ENCODE results near the gene NFATC1.
A peak's percentile ranks its signal among the peaks of the same experiment; 100 is the strongest.
"Not testable (repeated sequence)": the region's sequence is repeated elsewhere in the genome, so short reads cannot be mapped to it uniquely, and the experiment has no call there.

The NFATC1 gene

GRCh38 chr18:79375441-79376154 lies 20.1 kb upstream of the NFATC1 start:
- DNase-seq (ENCODE audit: low read depth in 2 of 3, low spot score in 1 of 3): no peak

GRCh38 chr18:79376661-79377060 lies 19.1 kb upstream of the NFATC1 start:
- DNase-seq (ENCODE audit: low read depth in 2 of 3, low spot score in 1 of 3): not testable (repeated sequence)

GRCh38 chr18:79377187-79377891 lies 18.4 kb upstream of the NFATC1 start:
- no peak for DNase-seq (ENCODE audit: low read depth in 2 of 3, low spot score in 1 of 3)

- peak; percentile 71 to 88 (median 71) for DNase-seq (ENCODE audit: low read depth in 2 of 3, low spot score in 1 of 3)
Observed at GRCh38 chr18:79378536-79379250, 17.0 kb upstream of the NFATC1 start.

- no peak for DNase-seq (ENCODE audit: low read depth in 2 of 3, low spot score in 1 of 3)
Observed at GRCh38 chr18:79379251-79379905, 16.4 kb upstream of the NFATC1 start.

- DNase-seq (ENCODE audit: low read depth in 2 of 3, low spot score in 1 of 3): no peak
Observed at GRCh38 chr18:79379931-79380815, 15.6 kb upstream of the NFATC1 start.

GRCh38 chr18:79380816-79381806 lies 14.6 kb upstream of the NFATC1 start:
- peak in 1 of 3 donors; percentile 81 for DNase-seq (ENCODE audit: low read depth in 2 of 3, low spot score in 1 of 3)

- DNase-seq (ENCODE audit: low read depth in 2 of 3, low spot score in 1 of 3): no peak
Observed at GRCh38 chr18:79381811-79382311, 13.9 kb upstream of the NFATC1 start.

GRCh38 chr18:79382681-79383387 lies 12.9 kb upstream of the NFATC1 start:
- DNase-seq (ENCODE audit: low read depth in 2 of 3, low spot score in 1 of 3): no peak

- DNase-seq (ENCODE audit: low read depth in 2 of 3, low spot score in 1 of 3): no peak
Observed at GRCh38 chr18:79383388-79384056, 12.2 kb upstream of the NFATC1 start.

GRCh38 chr18:79384151-79384807 lies 11.5 kb upstream of the NFATC1 start:
- no peak for DNase-seq (ENCODE audit: low read depth in 2 of 3, low spot score in 1 of 3)

GRCh38 chr18:79384834-79385233 lies 10.9 kb upstream of the NFATC1 start:
- DNase-seq (ENCODE audit: low read depth in 2 of 3, low spot score in 1 of 3): no peak

GRCh38 chr18:79385326-79385707 lies 10.4 kb upstream of the NFATC1 start:
- DNase-seq (ENCODE audit: low read depth in 2 of 3, low spot score in 1 of 3): no peak

GRCh38 chr18:79385708-79386341 lies 9.9 kb upstream of the NFATC1 start:
- DNase-seq (ENCODE audit: low read depth in 2 of 3, low spot score in 1 of 3): no peak

GRCh38 chr18:79386547-79386946 lies 9.2 kb upstream of the NFATC1 start:
- no peak for DNase-seq (ENCODE audit: low read depth in 2 of 3, low spot score in 1 of 3)

GRCh38 chr18:79387214-79387613 lies 8.5 kb upstream of the NFATC1 start:
- DNase-seq (ENCODE audit: low read depth in 2 of 3, low spot score in 1 of 3): no peak

- no peak for DNase-seq (ENCODE audit: low read depth in 2 of 3, low spot score in 1 of 3)
Observed at GRCh38 chr18:79387615-79388014, 8.1 kb upstream of the NFATC1 start.

All from stimulated activated CD4-positive, alpha-beta T cell treated with anti-CD3 and anti-CD28 coated beads, Interleukin-12 subunit alpha, Interleukin-12 subunit beta, amount 100 ng/mL, for 48 hours (primary cell).